GM23338 (cell line): ENCODE results near the gene PXMP4. TPM values are rescaled to one million over a fixed set of nuclear protein-coding genes. Genes with fewer than 3 reads are reported as not detected.

Experiments used
- ATAC-seq: fragments of 200-7000 bp; cut with Tn5 transposase; 3 replicates; pipeline ENCODE4 v1.9.1; 2020
- DNase-seq: peaks from one replicate; pipeline ENCODE4 v3.0.0-alpha.2; 2015; ENCODE audit warnings: low spot score
- H2AFZ ChIP-seq: fragments of 200-600 bp; sonication (generic); 2 replicates; pipeline ENCODE4 v1.8.0; 2016; ENCODE audit warnings: antibody characterized with exemption, mild to moderate bottlenecking, moderate library complexity
- H3F3A ChIP-seq: fragments of 200-600 bp; sonication (generic); replicated peaks from 2 replicates; pipeline ENCODE4 v1.8.0; 2017; ENCODE audit warnings: antibody characterized with exemption, mixed run types, low read depth
- H3K27ac ChIP-seq: fragments of 200-600 bp; sonication (generic); 2 replicates; pipeline ENCODE4 v1.6.1; 2016; ENCODE audit warnings: low read depth
- H3K27me3 ChIP-seq: fragments of 200-600 bp; sonication (generic); 2 replicates; pipeline ENCODE4 v1.8.0; 2016; ENCODE audit warnings: mild to moderate bottlenecking, mixed run types, moderate library complexity; ENCODE audit not compliant: insufficient read depth
- H3K36me3 ChIP-seq: fragments of 200-600 bp; sonication (generic); 2 replicates; pipeline ENCODE4 v1.8.0; 2016; ENCODE audit warnings: mild to moderate bottlenecking; ENCODE audit not compliant: insufficient read depth
- H3K4me1 ChIP-seq: fragments of 200-600 bp; sonication (generic); 2 replicates; pipeline ENCODE4 v1.8.0; 2016; ENCODE audit warnings: mild to moderate bottlenecking, moderate library complexity; ENCODE audit not compliant: insufficient read depth
- H3K4me2 ChIP-seq: fragments of 200-600 bp; sonication (generic); 2 replicates; pipeline ENCODE4 v1.7.1; 2017; ENCODE audit warnings: mixed run types
- H3K4me3 ChIP-seq: fragments of 200-600 bp; sonication (generic); 2 replicates; pipeline ENCODE4 v1.6.1; 2016; ENCODE audit warnings: mixed run types
- H3K79me2 ChIP-seq: fragments of 200-600 bp; sonication (generic); replicated peaks from 2 replicates; pipeline ENCODE4 v1.8.0; 2017; ENCODE audit warnings: mild to moderate bottlenecking; ENCODE audit not compliant: insufficient read depth
- H3K9me2 ChIP-seq: fragments of 200-600 bp; sonication (generic); 2 replicates; pipeline ENCODE4 v1.8.0; 2017; ENCODE audit not compliant: insufficient read depth
- H4K20me1 ChIP-seq: fragments of 200-600 bp; sonication (generic); replicated peaks from 2 replicates; pipeline ENCODE4 v1.8.0; 2017; ENCODE audit warnings: mild to moderate bottlenecking; ENCODE audit not compliant: insufficient read depth
- H3K27ac Mint-ChIP-seq: 2 replicates; pipeline ENCODE4 v1.8.0; 2020; ENCODE audit warnings: inconsistent platforms, mild to moderate bottlenecking, moderate library complexity, mixed read lengths
- H3K27me3 Mint-ChIP-seq: 3 replicates; pipeline ENCODE4 v1.8.0; 2022; ENCODE audit warnings: low read depth, mild to moderate bottlenecking, moderate library complexity, mixed read lengths, inconsistent platforms; ENCODE audit not compliant: insufficient read depth, poor library complexity
- H3K36me3 Mint-ChIP-seq: 3 replicates; pipeline ENCODE4 v1.8.0; 2021; ENCODE audit warnings: low read depth, mild to moderate bottlenecking, inconsistent platforms, moderate library complexity, mixed read lengths
- H3K4me1 Mint-ChIP-seq: 3 replicates; pipeline ENCODE4 v1.8.0; 2020; ENCODE audit warnings: mild to moderate bottlenecking, inconsistent platforms, mixed read lengths
- H3K4me3 Mint-ChIP-seq: 3 replicates; pipeline ENCODE4 v1.8.0; 2021; ENCODE audit warnings: moderate library complexity, mild to moderate bottlenecking, inconsistent platforms, mixed read lengths
- H3K9me3 Mint-ChIP-seq: 3 replicates; pipeline ENCODE4 v1.8.0; 2020; ENCODE audit warnings: moderate library complexity, mild to moderate bottlenecking, inconsistent platforms, mixed read lengths
- CREB1 ChIP-seq: fragments of 250-450 bp; sonication (Bioruptor Pico); IDR thresholded peaks from 2 replicates; pipeline ENCODE4 v1.5.0; 2020; ENCODE audit warnings: low read depth, mild to moderate bottlenecking, moderate library complexity
- ETS1 ChIP-seq: IDR thresholded peaks from 2 replicates; pipeline ENCODE4 v1.6.1; 2016; ENCODE audit warnings: antibody characterized with exemption
- EZH2 ChIP-seq: fragments of 200-600 bp; sonication (generic); IDR thresholded peaks from one replicate; pipeline ENCODE4 v1.8.0; 2017; ENCODE audit warnings: antibody characterized with exemption, mild to moderate bottlenecking, low read depth; ENCODE audit not compliant: unreplicated experiment
- EZH2phosphoT487 ChIP-seq: fragments of 200-600 bp; sonication (generic); IDR thresholded peaks from one replicate; pipeline ENCODE4 v1.8.1; 2018; ENCODE audit warnings: antibody characterized with exemption; ENCODE audit not compliant: unreplicated experiment
- JUNB ChIP-seq: IDR thresholded peaks from one replicate; pipeline ENCODE4 v1.6.1; 2016; ENCODE audit warnings: antibody characterized with exemption; ENCODE audit not compliant: unreplicated experiment
- POLR2AphosphoS5 ChIP-seq: IDR thresholded peaks from 2 replicates; pipeline ENCODE4 v1.6.1; 2016; ENCODE audit warnings: antibody characterized with exemption, low read depth
- STAT1 ChIP-seq: IDR thresholded peaks from one replicate; pipeline ENCODE4 v1.6.1; 2016; ENCODE audit warnings: antibody characterized with exemption; ENCODE audit not compliant: unreplicated experiment
- ZNF114 ChIP-seq: fragments of 250-450 bp; sonication (Bioruptor Pico); IDR thresholded peaks from 2 replicates; pipeline ENCODE4 v1.5.0; 2020; ENCODE audit warnings: mild to moderate bottlenecking, moderate library complexity
- ZNF331 ChIP-seq: fragments of 250-450 bp; sonication (Bioruptor Pico); IDR thresholded peaks from 2 replicates; pipeline ENCODE4 v1.5.0; 2020; ENCODE audit warnings: low read depth, mild to moderate bottlenecking, moderate library complexity
- ZNF462 ChIP-seq: fragments of 250-450 bp; sonication (Bioruptor Pico); IDR thresholded peaks from 2 replicates; pipeline ENCODE4 v1.5.0; 2020; ENCODE audit warnings: mild to moderate bottlenecking, moderate library complexity
- polyA plus RNA-seq: library from polyadenylated mRNA; unstranded; fragments of >200 nt; fragmentation: Nextera tagmentation; extraction: Ambion mirVana; gene quantifications from 2 replicates; pipeline ENCODE4 v1.2.1, GENCODE V29; 2016
- total RNA-seq: library from RNA; depleted of rRNA; stranded (reverse); fragments of >200 nt; shearing (Covaris generic); gene quantifications from 2 replicates; pipeline ENCODE4 v1.2.3, GENCODE V29; 2014
- TF ChIP-seq, protein P1 (sequence below), 2 experiments: fragments of 200-600 bp in 1 of 2; sonication (generic) in 1 of 2; conservative IDR thresholded peaks; 2 replicates each; pipeline versions ENCODE4 v1.5.1 to v1.6.1; 2016 to 2017; ENCODE audit warnings: antibody characterized with exemption in 2 of 2, low read depth in 2 of 2, mild to moderate bottlenecking in 2 of 2, moderate library complexity in 1 of 2

Gene PXMP4
- total and polyA plus RNA-seq, 2 experiments from 2014 or later = 1.2 to 3.5 TPM

- Mint-ChIP-seq H3K4me1 (peaks cover 28% of the 10 kb centered on the region), H3K9me3 (no peaks in the 10 kb centered on the region), H3K36me3 (peaks cover 28% of the 10 kb centered on the region), H3K4me3 (peak within 1 kb of the TSS; percentile 78), H3K27ac (peak within 1 kb of the TSS; percentile 80), H3K27me3 (peaks cover 29% of the 10 kb centered on the region)
- Histone ChIP-seq H3K4me3 (peak within 1 kb of the TSS; percentile 53), H3K79me2 (no peaks in the 10 kb centered on the region), H4K20me1 (peaks cover 3% of the 10 kb centered on the region), H3K4me1 (peaks cover 14% of the 10 kb centered on the region; the same call in 1 of the 2 replicates), H3F3A (peaks cover 11% of the 10 kb centered on the region; the same call in 1 of the 2 replicates), H3K9me2 (no peaks in the 10 kb centered on the region), H3K36me3 (no peaks in the 10 kb centered on the region; the same call in 1 of the 2 replicates), H2AFZ (peak within 1 kb of the TSS; percentile 80; the same call in 1 of the 2 replicates), H3K27me3 (peaks cover 17% of the 10 kb centered on the region; the same call in 1 of the 2 replicates), H3K4me2 (peak within 1 kb of the TSS; percentile 76), H3K27ac (0 out of 2 replicates have a peak within 1 kb of the TSS, but pooled peaks have one; percentile 0)
- ATAC-seq (peak; percentile 76), DNase-seq (peak; percentile 98)
- TF ChIP-seq ZNF331 = no peak
- TF ChIP-seq EZH2 = no peak
- no peak for TF ChIP-seq STAT1
- no peak for TF ChIP-seq ETS1
- TF ChIP-seq JUNB = no peak
- no peak for TF ChIP-seq EZH2phosphoT487
- peak; percentile 80 for TF ChIP-seq POLR2AphosphoS5
- TF ChIP-seq, protein P1, sequence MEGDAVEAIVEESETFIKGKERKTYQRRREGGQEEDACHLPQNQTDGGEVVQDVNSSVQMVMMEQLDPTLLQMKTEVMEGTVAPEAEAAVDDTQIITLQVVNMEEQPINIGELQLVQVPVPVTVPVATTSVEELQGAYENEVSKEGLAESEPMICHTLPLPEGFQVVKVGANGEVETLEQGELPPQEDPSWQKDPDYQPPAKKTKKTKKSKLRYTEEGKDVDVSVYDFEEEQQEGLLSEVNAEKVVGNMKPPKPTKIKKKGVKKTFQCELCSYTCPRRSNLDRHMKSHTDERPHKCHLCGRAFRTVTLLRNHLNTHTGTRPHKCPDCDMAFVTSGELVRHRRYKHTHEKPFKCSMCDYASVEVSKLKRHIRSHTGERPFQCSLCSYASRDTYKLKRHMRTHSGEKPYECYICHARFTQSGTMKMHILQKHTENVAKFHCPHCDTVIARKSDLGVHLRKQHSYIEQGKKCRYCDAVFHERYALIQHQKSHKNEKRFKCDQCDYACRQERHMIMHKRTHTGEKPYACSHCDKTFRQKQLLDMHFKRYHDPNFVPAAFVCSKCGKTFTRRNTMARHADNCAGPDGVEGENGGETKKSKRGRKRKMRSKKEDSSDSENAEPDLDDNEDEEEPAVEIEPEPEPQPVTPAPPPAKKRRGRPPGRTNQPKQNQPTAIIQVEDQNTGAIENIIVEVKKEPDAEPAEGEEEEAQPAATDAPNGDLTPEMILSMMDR (conservative IDR thresholded peaks at IDR 0.05; ENCODE audit: low read depth in 2 of 2) = peak in 1 of 2 experiments; percentile 34; a peak in 3 of 4 replicates
- TF ChIP-seq CREB1 = no peak
Measured at GRCh38 chr20:33666293-33667244, 53.5 kb downstream of the PXMP4 start, which contains the start of gene ACTL10. Gene ACTL10 (plus strand): TSS chr20:33666943. CDS start chr20:33667498, 555 bp downstream.

DNA sequence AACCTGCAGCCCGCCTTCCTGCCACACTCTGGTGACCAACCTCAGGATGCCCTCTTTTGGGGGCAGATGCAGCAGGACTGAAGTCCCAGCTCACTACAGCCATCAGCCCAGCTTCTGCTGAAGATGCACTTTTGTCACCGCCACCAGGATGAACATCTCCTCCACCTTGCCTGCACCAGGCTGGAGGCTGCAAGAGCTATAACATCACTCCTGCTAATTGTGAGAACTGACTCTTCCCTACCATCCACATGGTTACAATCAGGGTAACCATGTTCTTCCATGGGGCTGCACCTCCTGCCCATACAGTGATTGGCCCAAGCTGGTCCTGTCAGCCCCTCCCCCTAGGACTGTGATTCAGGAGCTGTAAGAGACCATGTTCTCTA, 55.4 kb downstream of the PXMP4 start:
- H3K4me1 Mint-ChIP-seq = peaks cover 28% of the 10 kb centered on the region
- H3K79me2 ChIP-seq = no peaks in the 10 kb centered on the region
- H3K4me2 ChIP-seq = peak overlapping the region; percentile 91; the same call in 1 of the 2 replicates
- H3K9me2 ChIP-seq = no peaks in the 10 kb centered on the region
- no peak for ATAC-seq
- peaks cover 3% of the 10 kb centered on the region for H4K20me1 ChIP-seq
- H3K27me3 ChIP-seq = peaks cover 17% of the 10 kb centered on the region; the same call in 1 of the 2 replicates
- no peak for DNase-seq
- no peaks in the 10 kb centered on the region for H3K9me3 Mint-ChIP-seq
- H3K4me3 Mint-ChIP-seq = peak overlapping the region; percentile 76
- H3K4me1 ChIP-seq = peaks cover 14% of the 10 kb centered on the region; the same call in 1 of the 2 replicates
- H3K27ac Mint-ChIP-seq = no peak overlapping the region; the same call in 1 of the 2 replicates
- H2AFZ ChIP-seq = no peak overlapping the region
- H3K4me3 ChIP-seq = no peak overlapping the region
- peaks cover 11% of the 10 kb centered on the region; the same call in 1 of the 2 replicates for H3F3A ChIP-seq
- H3K27me3 Mint-ChIP-seq = peaks cover 23% of the 10 kb centered on the region
- H3K36me3 ChIP-seq = no peaks in the 10 kb centered on the region
- no peak overlapping the region for H3K27ac ChIP-seq
- peaks cover 14% of the 10 kb centered on the region for H3K36me3 Mint-ChIP-seq
- no peak for TF ChIP-seq ZNF462 (CRISPR knock-in tag)
- no peak for TF ChIP-seq EZH2phosphoT487
- TF ChIP-seq ZNF331 = no peak
- no peak for TF ChIP-seq STAT1
- no peak for TF ChIP-seq ZNF114 (CRISPR knock-in tag)
